ENCODE data around the gene C17orf67. TPM values are rescaled to one million over a fixed set of nuclear protein-coding genes. Genes with fewer than 3 reads are reported as not detected.

C17orf67 gene
- total and polyA plus RNA-seq, 2 of the 13 experiments (the other 11 are each of a cell fraction or from before 2014, with no cell fraction given): 0.41 to 0.86 TPM

DNA sequence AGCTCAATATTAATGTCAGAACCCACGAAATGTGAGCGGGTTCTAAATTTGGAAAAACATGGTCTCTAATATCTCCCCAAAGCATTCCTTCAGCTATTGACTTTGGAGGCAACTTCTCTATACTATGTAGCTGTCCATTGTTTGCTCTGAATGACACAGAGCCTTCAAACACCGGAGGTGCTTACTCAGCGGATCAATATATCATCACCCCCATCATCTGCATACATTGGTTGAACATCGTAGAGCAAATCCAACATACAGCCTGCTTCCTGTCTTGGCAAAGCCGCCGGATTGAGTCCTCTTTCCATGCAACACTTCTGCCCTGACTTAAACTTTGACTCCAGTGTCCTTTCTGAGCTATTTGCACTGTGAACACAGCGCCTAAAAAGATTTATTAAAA is 61.3 kb downstream of the C17orf67 start (continued):
- TF ChIP-seq, protein P1, sequence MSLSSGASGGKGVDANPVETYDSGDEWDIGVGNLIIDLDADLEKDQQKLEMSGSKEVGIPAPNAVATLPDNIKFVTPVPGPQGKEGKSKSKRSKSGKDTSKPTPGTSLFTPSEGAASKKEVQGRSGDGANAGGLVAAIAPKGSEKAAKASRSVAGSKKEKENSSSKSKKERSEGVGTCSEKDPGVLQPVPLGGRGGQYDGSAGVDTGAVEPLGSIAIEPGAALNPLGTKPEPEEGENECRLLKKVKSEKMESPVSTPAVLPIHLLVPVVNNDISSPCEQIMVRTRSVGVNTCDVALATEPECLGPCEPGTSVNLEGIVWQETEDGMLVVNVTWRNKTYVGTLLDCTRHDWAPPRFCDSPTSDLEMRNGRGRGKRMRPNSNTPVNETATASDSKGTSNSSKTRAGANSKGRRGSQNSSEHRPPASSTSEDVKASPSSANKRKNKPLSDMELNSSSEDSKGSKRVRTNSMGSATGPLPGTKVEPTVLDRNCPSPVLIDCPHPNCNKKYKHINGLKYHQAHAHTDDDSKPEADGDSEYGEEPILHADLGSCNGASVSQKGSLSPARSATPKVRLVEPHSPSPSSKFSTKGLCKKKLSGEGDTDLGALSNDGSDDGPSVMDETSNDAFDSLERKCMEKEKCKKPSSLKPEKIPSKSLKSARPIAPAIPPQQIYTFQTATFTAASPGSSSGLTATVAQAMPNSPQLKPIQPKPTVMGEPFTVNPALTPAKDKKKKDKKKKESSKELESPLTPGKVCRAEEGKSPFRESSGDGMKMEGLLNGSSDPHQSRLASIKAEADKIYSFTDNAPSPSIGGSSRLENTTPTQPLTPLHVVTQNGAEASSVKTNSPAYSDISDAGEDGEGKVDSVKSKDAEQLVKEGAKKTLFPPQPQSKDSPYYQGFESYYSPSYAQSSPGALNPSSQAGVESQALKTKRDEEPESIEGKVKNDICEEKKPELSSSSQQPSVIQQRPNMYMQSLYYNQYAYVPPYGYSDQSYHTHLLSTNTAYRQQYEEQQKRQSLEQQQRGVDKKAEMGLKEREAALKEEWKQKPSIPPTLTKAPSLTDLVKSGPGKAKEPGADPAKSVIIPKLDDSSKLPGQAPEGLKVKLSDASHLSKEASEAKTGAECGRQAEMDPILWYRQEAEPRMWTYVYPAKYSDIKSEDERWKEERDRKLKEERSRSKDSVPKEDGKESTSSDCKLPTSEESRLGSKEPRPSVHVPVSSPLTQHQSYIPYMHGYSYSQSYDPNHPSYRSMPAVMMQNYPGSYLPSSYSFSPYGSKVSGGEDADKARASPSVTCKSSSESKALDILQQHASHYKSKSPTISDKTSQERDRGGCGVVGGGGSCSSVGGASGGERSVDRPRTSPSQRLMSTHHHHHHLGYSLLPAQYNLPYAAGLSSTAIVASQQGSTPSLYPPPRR (CRISPR knock-in tag; IDR thresholded peaks at IDR 0.05; ENCODE audit: borderline replicate concordance): peak; percentile 79
- TF ChIP-seq TAF1 (CRISPR knock-in tag; IDR thresholded peaks at IDR 0.05) (no peak), ZNF331 (CRISPR knock-in tag; IDR thresholded peaks at IDR 0.05) (peak; percentile 24; the same call in 1 of the 2 replicates), MAFK (conservative IDR thresholded peaks at IDR 0.05 in 1 of 2, IDR thresholded peaks at IDR 0.05 in 1 of 2; ENCODE audit: low read length in 2 of 2) (peak; percentile 87 to 90), HDAC1 (CRISPR knock-in tag; IDR thresholded peaks at IDR 0.05) (0 out of 2 replicates have a peak, but pooled peaks have one; percentile 46), TBP (CRISPR knock-in tag; IDR thresholded peaks at IDR 0.05) (no peak), HOXD1 (CRISPR knock-in tag; IDR thresholded peaks at IDR 0.05) (no peak), AHR (CRISPR knock-in tag; IDR thresholded peaks at IDR 0.05) (no peak), IKZF5 (CRISPR knock-in tag; IDR thresholded peaks at IDR 0.05) (no peak), TEAD3 (CRISPR knock-in tag; optimal IDR thresholded peaks at IDR 0.05; ENCODE audit: borderline replicate concordance) (peak; percentile 57), ZNF747 (CRISPR knock-in tag; IDR thresholded peaks at IDR 0.05; ENCODE audit: borderline replicate concordance) (no peak), MTA1 (CRISPR knock-in tag; IDR thresholded peaks at IDR 0.05; ENCODE audit: borderline replicate concordance) (no peak), DPF2 (CRISPR knock-in tag; IDR thresholded peaks at IDR 0.05; ENCODE audit: borderline replicate concordance, low read depth) (peak; percentile 78), ZNF652 (CRISPR knock-in tag; IDR thresholded peaks at IDR 0.05; ENCODE audit: borderline replicate concordance, low read depth) (no peak), KLF9 (CRISPR knock-in tag; IDR thresholded peaks at IDR 0.05; ENCODE audit: low read depth) (no peak), RARG (CRISPR knock-in tag; IDR thresholded peaks at IDR 0.05; ENCODE audit: low read depth) (no peak), HOXA3 (CRISPR knock-in tag; IDR thresholded peaks at IDR 0.05) (peak; percentile 46; the same call in 1 of the 2 replicates), PITX1 (CRISPR knock-in tag; IDR thresholded peaks at IDR 0.05) (no peak), ZNF770 (CRISPR knock-in tag; IDR thresholded peaks at IDR 0.05) (no peak), HMG20B (CRISPR knock-in tag; conservative IDR thresholded peaks at IDR 0.05) (no peak), SOX6 (IDR thresholded peaks at IDR 0.05) (no peak), SOX6 (CRISPR knock-in tag; IDR thresholded peaks at IDR 0.05) (peak; percentile 88)
- TF ChIP-seq, protein P2, sequence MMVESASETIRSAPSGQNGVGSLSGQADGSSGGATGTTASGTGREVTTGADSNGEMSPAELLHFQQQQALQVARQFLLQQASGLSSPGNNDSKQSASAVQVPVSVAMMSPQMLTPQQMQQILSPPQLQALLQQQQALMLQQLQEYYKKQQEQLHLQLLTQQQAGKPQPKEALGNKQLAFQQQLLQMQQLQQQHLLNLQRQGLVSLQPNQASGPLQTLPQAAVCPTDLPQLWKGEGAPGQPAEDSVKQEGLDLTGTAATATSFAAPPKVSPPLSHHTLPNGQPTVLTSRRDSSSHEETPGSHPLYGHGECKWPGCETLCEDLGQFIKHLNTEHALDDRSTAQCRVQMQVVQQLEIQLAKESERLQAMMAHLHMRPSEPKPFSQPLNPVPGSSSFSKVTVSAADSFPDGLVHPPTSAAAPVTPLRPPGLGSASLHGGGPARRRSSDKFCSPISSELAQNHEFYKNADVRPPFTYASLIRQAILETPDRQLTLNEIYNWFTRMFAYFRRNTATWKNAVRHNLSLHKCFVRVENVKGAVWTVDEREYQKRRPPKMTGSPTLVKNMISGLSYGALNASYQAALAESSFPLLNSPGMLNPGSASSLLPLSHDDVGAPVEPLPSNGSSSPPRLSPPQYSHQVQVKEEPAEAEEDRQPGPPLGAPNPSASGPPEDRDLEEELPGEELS (CRISPR knock-in tag; IDR thresholded peaks at IDR 0.05): peak; percentile 75
